ENCODE measurements around the gene WDR55. TPM values are rescaled to one million over a fixed set of nuclear protein-coding genes. Genes with fewer than 3 reads are reported as not detected.
"Not testable (repeated sequence)": the region's sequence is repeated elsewhere in the genome, so short reads cannot be mapped to it uniquely, and the experiment has no call there.

The WDR55 gene
- polyA plus RNA-seq, 1 experiment, result 17.9 TPM

GRCh38 chr5:140707812-140708211 is 43.1 kb downstream of the WDR55 start:
- TF ChIP-seq CTCF (IDR thresholded peaks at IDR 0.05; ENCODE audit: insufficient read depth, low read depth, low read length), result no peak
- no peak overlapping the region for H3K4me3 ChIP-seq (ENCODE audit: low read depth, low read length)
- H3K36me3 ChIP-seq (ENCODE audit: control insufficient read depth, insufficient read depth, low read length), result peaks cover 15% of the 10 kb centered on the region
- POLR2A ChIA-PET, result no interaction called here
- CTCF ChIA-PET, result no interaction called here
- DNase-seq (ENCODE audit: low read depth), result no peak
- H3K27me3 ChIP-seq (ENCODE audit: control insufficient read depth, insufficient read depth, low read length), result no peaks in the 10 kb centered on the region

DNA sequence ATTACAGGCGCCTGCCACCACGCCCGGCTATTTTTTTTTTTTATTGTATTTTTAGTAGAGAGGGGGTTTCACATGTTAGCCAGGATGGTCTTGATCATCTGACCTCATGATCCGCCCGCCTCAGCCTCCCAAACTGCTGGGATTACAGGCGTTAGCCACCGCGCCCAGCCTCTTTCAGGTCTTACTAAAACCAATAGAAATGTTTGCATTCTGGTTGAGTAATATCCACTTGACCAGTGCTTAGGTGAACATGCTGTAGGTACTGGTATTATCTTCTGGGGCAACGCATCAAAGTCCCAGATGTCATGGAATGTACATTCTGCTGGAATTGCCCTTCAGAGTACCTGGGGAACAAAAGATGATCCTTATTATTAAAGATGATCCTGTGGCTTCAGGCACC is 44.1 kb downstream of the WDR55 start:
- DNase-seq (ENCODE audit: low read depth); H3K27me3 ChIP-seq (ENCODE audit: control insufficient read depth, insufficient read depth, low read length); POLR2A ChIA-PET; H3K4me3 ChIP-seq (ENCODE audit: low read depth, low read length): not testable (repeated sequence)
- peaks cover 12% of the 10 kb centered on the region for H3K36me3 ChIP-seq (ENCODE audit: control insufficient read depth, insufficient read depth, low read length)
- CTCF ChIA-PET, result interaction anchor here (1.3 to 1.5 kb wide), 2 partner anchors 10 to 357 kb away, joined by 3 to 5 read pairs; no protein-coding TSS in a partner anchor

DNA sequence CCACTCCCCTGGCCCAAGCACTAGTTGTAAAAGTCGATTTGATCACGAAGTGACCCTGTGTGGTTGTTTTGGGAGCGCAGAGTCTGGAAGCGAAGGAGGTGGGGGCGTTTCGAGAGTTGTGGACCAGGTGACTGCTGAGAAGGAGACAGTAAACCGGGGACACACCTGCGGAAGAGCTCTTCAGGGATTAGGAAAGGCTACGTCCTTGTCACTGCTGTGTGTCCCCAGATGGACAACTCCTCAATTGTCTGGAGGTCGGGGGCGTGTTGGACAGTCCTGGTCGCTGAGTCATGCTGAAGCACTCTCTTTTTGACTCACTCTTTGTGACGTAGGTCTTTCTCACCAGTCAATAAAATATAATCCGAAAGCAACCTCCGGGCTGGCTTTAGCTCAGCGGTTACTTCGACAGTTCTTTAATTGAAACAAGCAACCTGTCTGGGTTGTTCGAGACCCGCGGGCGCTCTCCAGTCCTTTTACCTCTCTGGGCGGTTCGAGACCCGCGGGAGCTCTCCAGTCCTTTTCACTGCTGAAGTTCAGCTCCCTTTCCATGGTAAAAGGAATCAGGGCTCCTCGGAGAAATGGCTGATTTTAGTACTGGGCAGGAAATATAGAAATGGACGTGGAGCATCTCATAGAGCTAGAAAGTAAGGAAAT is 46.3 kb downstream of the WDR55 start:
- Histone ChIP-seq H3K27me3 (ENCODE audit: control insufficient read depth, insufficient read depth, low read length) (no peaks in the 10 kb centered on the region), H3K36me3 (ENCODE audit: control insufficient read depth, insufficient read depth, low read length) (peaks cover 3% of the 10 kb centered on the region; the same call in 1 of the 2 replicates), H3K4me3 (ENCODE audit: low read depth, low read length) (peak overlapping the region; percentile 50)
- POLR2A ChIA-PET, result no interaction called here
- CTCF ChIA-PET, result interaction anchor here (0.6 to 1.6 kb wide), 8 partner anchors 9 to 365 kb away, joined by 3 to 5 read pairs (median 3); no protein-coding TSS in a partner anchor
- no peak for TF ChIP-seq CTCF (IDR thresholded peaks at IDR 0.05; ENCODE audit: insufficient read depth, low read depth, low read length)
- DNase-seq (ENCODE audit: low read depth), result peak; percentile 98

DNA sequence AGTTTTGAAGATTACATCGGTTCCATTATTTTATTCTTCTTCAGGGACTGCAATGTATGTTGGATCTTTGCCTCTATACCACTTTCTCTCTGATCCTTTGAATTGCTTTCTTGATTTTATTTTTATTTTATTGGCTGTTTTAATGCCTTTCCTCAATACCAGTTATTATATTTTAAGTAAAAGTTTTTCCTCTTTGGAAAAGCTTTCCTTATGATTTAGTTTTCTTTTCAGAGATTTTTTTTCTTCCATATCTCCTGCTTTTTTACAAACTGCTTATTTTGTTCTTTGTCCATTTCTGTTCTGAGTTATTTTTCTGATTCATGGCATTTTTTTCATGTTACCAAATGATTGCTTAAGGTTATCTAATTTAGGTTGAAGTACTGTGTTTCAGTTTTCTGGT is 47.1 kb downstream of the WDR55 start:
- Histone ChIP-seq H3K36me3 (ENCODE audit: control insufficient read depth, insufficient read depth, low read length) (no peaks in the 10 kb centered on the region), H3K27me3 (ENCODE audit: control insufficient read depth, insufficient read depth, low read length) (no peaks in the 10 kb centered on the region), H3K4me3 (ENCODE audit: low read depth, low read length) (no peak overlapping the region)
- no peak for DNase-seq (ENCODE audit: low read depth)
- no peak for TF ChIP-seq CTCF (IDR thresholded peaks at IDR 0.05; ENCODE audit: insufficient read depth, low read depth, low read length)
- CTCF ChIA-PET, result interaction anchor here (1.0 to 1.6 kb wide), 5 partner anchors 8 to 366 kb away, joined by 3 to 5 read pairs (median 3); no protein-coding TSS in a partner anchor
- POLR2A ChIA-PET, result no interaction called here

DNA sequence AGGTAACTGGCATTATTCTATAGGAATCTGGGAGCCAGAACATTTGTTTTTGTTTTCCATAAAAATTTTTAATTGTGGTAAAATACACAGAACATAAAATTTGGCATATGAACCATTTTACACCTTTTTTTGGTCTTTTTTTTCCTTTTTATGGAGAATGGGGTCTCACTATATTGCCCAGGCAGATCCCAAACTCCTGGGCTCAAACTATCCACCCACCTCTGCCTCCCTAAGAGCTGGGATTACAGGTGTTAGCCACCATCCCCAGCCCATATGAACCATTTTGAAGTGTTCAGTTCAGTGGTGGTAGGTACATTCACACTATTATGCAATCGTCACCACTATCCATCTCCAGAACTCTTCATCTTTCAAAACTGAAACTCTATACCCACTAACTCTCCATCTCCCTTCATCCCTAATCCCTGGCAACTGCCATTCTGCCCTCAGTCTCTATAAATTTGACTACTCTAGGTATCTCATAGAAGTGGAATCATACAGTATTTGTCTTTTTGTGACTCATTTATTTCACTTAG is 48.9 kb downstream of the WDR55 start:
- ChIA-PET CTCF (no interaction called here), POLR2A (no interaction called here)
- Histone ChIP-seq H3K4me3 (ENCODE audit: low read depth, low read length) (no peak overlapping the region), H3K27me3 (ENCODE audit: control insufficient read depth, insufficient read depth, low read length) (no peaks in the 10 kb centered on the region), H3K36me3 (ENCODE audit: control insufficient read depth, insufficient read depth, low read length) (no peaks in the 10 kb centered on the region)
- no peak for DNase-seq (ENCODE audit: low read depth)
- no peak for TF ChIP-seq CTCF (IDR thresholded peaks at IDR 0.05; ENCODE audit: insufficient read depth, low read depth, low read length)

DNA sequence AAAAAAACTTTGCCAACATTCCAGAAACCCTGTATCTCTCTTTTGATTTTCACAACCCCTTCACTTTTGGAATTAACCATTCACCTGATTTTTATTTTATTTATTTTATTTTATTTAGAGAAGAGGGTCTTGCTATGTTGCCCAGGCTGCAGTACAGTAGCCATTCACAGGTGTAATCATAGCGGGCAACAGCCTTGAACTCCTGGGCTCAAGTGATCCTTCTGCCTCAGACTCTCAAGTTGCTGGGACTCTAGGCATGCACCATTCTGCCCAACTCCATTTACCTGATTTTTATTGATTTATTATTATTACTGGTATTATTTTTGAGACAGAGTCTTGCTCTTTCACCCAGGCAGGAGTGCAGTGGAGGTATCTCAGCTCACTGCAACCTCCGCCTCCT is 51.5 kb downstream of the WDR55 start:
- H3K36me3 ChIP-seq (ENCODE audit: control insufficient read depth, insufficient read depth, low read length); POLR2A ChIA-PET; DNase-seq (ENCODE audit: low read depth); CTCF ChIA-PET; H3K4me3 ChIP-seq (ENCODE audit: low read depth, low read length); H3K27me3 ChIP-seq (ENCODE audit: control insufficient read depth, insufficient read depth, low read length): not testable (repeated sequence)
